Trophoblast cell (in vitro differentiated cells and primary cell): ENCODE data around the gene UTRN.

Source experiments
- DNase-seq, 2 donors: peaks; one replicate each; pipeline ENCODE4 v3.0.0-alpha.2; 2016
- H2AFZ ChIP-seq: 2 replicates; pipeline ENCODE4 v1.6.1; 2013; ENCODE audit warnings: low read length, moderate library complexity, mild to moderate bottlenecking; ENCODE audit not compliant: insufficient read depth, poor library complexity
- H2AK5ac ChIP-seq: 2 replicates; pipeline ENCODE4 v1.6.1; 2013; ENCODE audit warnings: mild to moderate bottlenecking, low read length
- H2BK120ac ChIP-seq: 2 replicates; pipeline ENCODE4 v1.6.1; 2013; ENCODE audit warnings: low read length, mild to moderate bottlenecking, moderate library complexity; ENCODE audit not compliant: insufficient read depth, poor library complexity
- H2BK12ac ChIP-seq: 2 replicates; pipeline ENCODE4 v1.6.1; 2013; ENCODE audit warnings: mild to moderate bottlenecking, low read length, moderate library complexity
- H2BK5ac ChIP-seq: 2 replicates; pipeline ENCODE4 v1.6.1; 2013; ENCODE audit warnings: low read length, low read depth, moderate library complexity, mild to moderate bottlenecking; ENCODE audit not compliant: poor library complexity
- H3K14ac ChIP-seq: 2 replicates; pipeline ENCODE4 v1.6.1; 2013; ENCODE audit warnings: mild to moderate bottlenecking, low read length
- H3K18ac ChIP-seq: 2 replicates; pipeline ENCODE4 v1.6.1; 2013; ENCODE audit warnings: mild to moderate bottlenecking, low read length
- H3K23ac ChIP-seq: 2 replicates; pipeline ENCODE4 v1.6.1; 2013; ENCODE audit warnings: low read length
- H3K27ac ChIP-seq: 2 replicates; pipeline ENCODE4 v1.5.1; 2013; ENCODE audit warnings: low read depth, mild to moderate bottlenecking, inconsistent platforms, low read length, moderate library complexity
- H3K27me3 ChIP-seq: 2 replicates; pipeline ENCODE4 v1.6.1; 2013; ENCODE audit warnings: inconsistent platforms, mild to moderate bottlenecking, low read length, moderate library complexity; ENCODE audit not compliant: insufficient read depth
- H3K36me3 ChIP-seq, 2 experiments: 1 replicate in 1 of 2; 2 replicates in 1 of 2; pipeline ENCODE4 v1.6.1; 2013; ENCODE audit warnings: low read length in 2 of 2, mild to moderate bottlenecking in 2 of 2, moderate library complexity in 1 of 2; ENCODE audit not compliant: insufficient read depth in 2 of 2, control insufficient read depth in 1 of 2
- H3K4ac ChIP-seq: 2 replicates; pipeline ENCODE4 v1.6.1; 2013; ENCODE audit warnings: low read depth, mild to moderate bottlenecking, low read length, moderate library complexity
- H3K4me1 ChIP-seq, 2 experiments: 1 replicate in 1 of 2; 2 replicates in 1 of 2; pipeline ENCODE4 v1.6.1; 2013; ENCODE audit warnings: low read length in 2 of 2, mild to moderate bottlenecking in 2 of 2, moderate library complexity in 1 of 2; ENCODE audit not compliant: insufficient read depth in 2 of 2, control insufficient read depth in 1 of 2
- H3K4me2 ChIP-seq: 2 replicates; pipeline ENCODE4 v1.6.1; 2013; ENCODE audit warnings: inconsistent platforms, mild to moderate bottlenecking, low read length, moderate library complexity
- H3K4me3 ChIP-seq: 2 replicates; pipeline ENCODE4 v1.5.1; 2013; ENCODE audit warnings: mild to moderate bottlenecking, low read depth, low read length, inconsistent platforms
- H3K79me1 ChIP-seq: one replicate; pipeline ENCODE4 v1.6.1; 2013; ENCODE audit warnings: low read length
- H3K79me2 ChIP-seq: 2 replicates; pipeline ENCODE4 v1.6.1; 2013; ENCODE audit warnings: low read length, mild to moderate bottlenecking; ENCODE audit not compliant: control insufficient read depth, insufficient read depth, poor library complexity
- H3K9ac ChIP-seq: 2 replicates; pipeline ENCODE4 v1.6.1; 2013; ENCODE audit warnings: mild to moderate bottlenecking, low read length
- H3K9me3 ChIP-seq: 2 replicates; pipeline ENCODE4 v1.6.1; 2013; ENCODE audit warnings: low read depth, mild to moderate bottlenecking, control low read depth, inconsistent platforms, low read length; ENCODE audit not compliant: insufficient read depth
- H4K12ac ChIP-seq: 2 replicates; pipeline ENCODE4 v1.6.1; 2013; ENCODE audit warnings: low read depth, mild to moderate bottlenecking, low read length, moderate library complexity
- H4K8ac ChIP-seq: 2 replicates; pipeline ENCODE4 v1.6.1; 2013; ENCODE audit warnings: low read depth, mild to moderate bottlenecking, low read length, moderate library complexity
- H4K91ac ChIP-seq: one replicate; pipeline ENCODE4 v1.6.1; 2013; ENCODE audit warnings: low read depth, mild to moderate bottlenecking, low read length, moderate library complexity
- WGBS: extraction: QIAGEN DNeasy Blood & Tissue Kit; methylation state at CpG from one replicate; pipeline ENCODE4 v1.1.7; 2013; ENCODE audit warnings: missing lambda C conversion rate; ENCODE audit not compliant: insufficient read length, insufficient coverage; ENCODE audit errors: extremely low coverage; 5-methylcytosine and 5-hydroxymethylcytosine counted together

UTRN gene

GRCh38 chr6:144316862-144317195, 31.7 kb downstream of the UTRN start:
- H3K79me2 ChIP-seq, result peaks cover 2% of the 10 kb centered on the region
- H2BK12ac ChIP-seq, result no peak overlapping the region
- H3K4me3 ChIP-seq, result no peak overlapping the region
- no peak overlapping the region for H2AFZ ChIP-seq
- no peak overlapping the region for H3K4ac ChIP-seq
- no peak overlapping the region for H3K14ac ChIP-seq
- H2BK120ac ChIP-seq, result no peak overlapping the region
- no peak overlapping the region for H2AK5ac ChIP-seq
- H4K12ac ChIP-seq, result no peak overlapping the region
- H3K27ac ChIP-seq, result no peak overlapping the region
- no peak overlapping the region for H3K23ac ChIP-seq
- no peak for DNase-seq
- no peaks in the 10 kb centered on the region for H3K79me1 ChIP-seq
- H3K4me2 ChIP-seq, result no peak overlapping the region
- H3K18ac ChIP-seq, result no peak overlapping the region
- peaks cover 0 to 2% of the 10 kb centered on the region in 2 experiments for H3K36me3 ChIP-seq
- H3K9me3 ChIP-seq, result no peaks in the 10 kb centered on the region
- H3K4me1 ChIP-seq, result peaks cover 0 to 1% of the 10 kb centered on the region in 2 experiments
- H3K9ac ChIP-seq, result no peak overlapping the region
- H2BK5ac ChIP-seq, result no peak overlapping the region
- H3K27me3 ChIP-seq, result no peaks in the 10 kb centered on the region
- H4K8ac ChIP-seq, result no peak overlapping the region
- H4K91ac ChIP-seq, result no peak overlapping the region

GRCh38 chr6:144317736-144318135, 32.6 kb downstream of the UTRN start:
- no peak overlapping the region for H3K4me2 ChIP-seq
- no peak overlapping the region for H2AK5ac ChIP-seq
- peaks cover 2% of the 10 kb centered on the region for H3K79me2 ChIP-seq
- peaks cover 0 to 1% of the 10 kb centered on the region in 2 experiments for H3K4me1 ChIP-seq
- no peak overlapping the region for H2BK12ac ChIP-seq
- H3K27me3 ChIP-seq, result no peaks in the 10 kb centered on the region
- no peak overlapping the region for H3K23ac ChIP-seq
- H3K27ac ChIP-seq, result no peak overlapping the region
- no CpG with 5 or more reads among the region's 2 CpGs for WGBS
- no peak overlapping the region for H4K91ac ChIP-seq
- no peaks in the 10 kb centered on the region for H3K9me3 ChIP-seq
- H3K4me3 ChIP-seq, result no peak overlapping the region
- H2BK5ac ChIP-seq, result no peak overlapping the region
- H3K9ac ChIP-seq, result no peak overlapping the region
- H2BK120ac ChIP-seq, result no peak overlapping the region
- no peak overlapping the region for H3K4ac ChIP-seq
- H2AFZ ChIP-seq, result no peak overlapping the region
- no peak overlapping the region for H3K14ac ChIP-seq
- peaks cover 0 to 2% of the 10 kb centered on the region in 2 experiments for H3K36me3 ChIP-seq
- no peak overlapping the region for H4K12ac ChIP-seq
- H3K18ac ChIP-seq, result no peak overlapping the region
- H4K8ac ChIP-seq, result no peak overlapping the region
- no peaks in the 10 kb centered on the region for H3K79me1 ChIP-seq
- DNase-seq, result no peak

- H4K8ac ChIP-seq, result no peak overlapping the region
- peaks cover 2% of the 10 kb centered on the region for H3K79me2 ChIP-seq
- no peak overlapping the region for H2BK120ac ChIP-seq
- no peak overlapping the region for H2AFZ ChIP-seq
- H3K27me3 ChIP-seq, result no peaks in the 10 kb centered on the region
- peaks cover 0 to 2% of the 10 kb centered on the region in 2 experiments for H3K36me3 ChIP-seq
- H2AK5ac ChIP-seq, result no peak overlapping the region
- no peak overlapping the region for H3K4me2 ChIP-seq
- H3K4me1 ChIP-seq, result peaks cover 0 to 1% of the 10 kb centered on the region in 2 experiments
- no peaks in the 10 kb centered on the region for H3K9me3 ChIP-seq
- H3K18ac ChIP-seq, result no peak overlapping the region
- DNase-seq, result no peak
- no peak overlapping the region for H3K27ac ChIP-seq
- H3K23ac ChIP-seq, result no peak overlapping the region
- H3K4me3 ChIP-seq, result no peak overlapping the region
- H3K79me1 ChIP-seq, result no peaks in the 10 kb centered on the region
- no peak overlapping the region for H3K4ac ChIP-seq
- no peak overlapping the region for H3K9ac ChIP-seq
- no peak overlapping the region for H2BK12ac ChIP-seq
- no peak overlapping the region for H2BK5ac ChIP-seq
- no peak overlapping the region for H4K91ac ChIP-seq
- H4K12ac ChIP-seq, result no peak overlapping the region
- H3K14ac ChIP-seq, result no peak overlapping the region
- WGBS, result no CpG with 5 or more reads among the region's 4 CpGs
Measured at GRCh38 chr6:144319211-144319610, 34.1 kb downstream of the UTRN start.

GRCh38 chr6:144320741-144321140, 35.6 kb downstream of the UTRN start:
- Histone ChIP-seq H2AFZ (no peak overlapping the region), H3K4me1 (peaks cover 0 to 1% of the 10 kb centered on the region in 2 experiments), H3K36me3 (peaks cover 0 to 2% of the 10 kb centered on the region in 2 experiments), H2AK5ac (no peak overlapping the region), H4K8ac (no peak overlapping the region), H2BK5ac (no peak overlapping the region), H4K91ac (no peak overlapping the region), H3K4ac (no peak overlapping the region), H2BK12ac (no peak overlapping the region), H3K23ac (no peak overlapping the region), H3K27me3 (no peaks in the 10 kb centered on the region), H4K12ac (no peak overlapping the region), H3K27ac (no peak overlapping the region), H2BK120ac (no peak overlapping the region), H3K4me3 (no peak overlapping the region), H3K18ac (no peak overlapping the region), H3K79me1 (no peaks in the 10 kb centered on the region), H3K79me2 (peaks cover 2% of the 10 kb centered on the region), H3K14ac (no peak overlapping the region), H3K4me2 (no peak overlapping the region), H3K9ac (no peak overlapping the region), H3K9me3 (no peaks in the 10 kb centered on the region)
- no peak for DNase-seq
- no CpG with 5 or more reads among the region's 5 CpGs for WGBS
